ENCODE measurements around the gene PRR5.

PRR5 gene

DNA sequence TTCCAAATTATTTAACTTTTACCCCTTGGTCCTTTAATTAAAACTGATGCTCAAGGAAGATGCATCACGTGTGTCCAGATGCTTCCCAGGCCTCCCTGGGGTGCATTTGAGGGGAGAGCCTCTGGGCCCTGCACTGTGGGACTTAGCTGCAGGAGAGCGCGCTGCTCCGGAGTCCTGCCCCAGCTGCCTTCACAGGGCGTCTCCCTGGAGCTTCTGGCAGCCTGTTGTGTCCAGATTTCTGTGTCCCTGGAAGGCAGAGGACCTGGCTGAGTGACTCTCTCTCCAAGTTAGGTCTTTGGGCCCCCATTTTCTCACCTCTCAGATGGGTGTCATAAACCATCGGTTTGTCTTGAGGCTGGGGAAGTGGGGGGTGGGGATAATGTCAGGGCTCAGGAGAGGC, 53.4 kb downstream of the PRR5 start:
- no peak for DNase-seq (ENCODE audit: low read depth in 2 of 2)

GRCh38 chr22:44755956-44756361, 54.0 kb downstream of the PRR5 start:
- no peak for DNase-seq (ENCODE audit: low read depth in 2 of 2)

DNA sequence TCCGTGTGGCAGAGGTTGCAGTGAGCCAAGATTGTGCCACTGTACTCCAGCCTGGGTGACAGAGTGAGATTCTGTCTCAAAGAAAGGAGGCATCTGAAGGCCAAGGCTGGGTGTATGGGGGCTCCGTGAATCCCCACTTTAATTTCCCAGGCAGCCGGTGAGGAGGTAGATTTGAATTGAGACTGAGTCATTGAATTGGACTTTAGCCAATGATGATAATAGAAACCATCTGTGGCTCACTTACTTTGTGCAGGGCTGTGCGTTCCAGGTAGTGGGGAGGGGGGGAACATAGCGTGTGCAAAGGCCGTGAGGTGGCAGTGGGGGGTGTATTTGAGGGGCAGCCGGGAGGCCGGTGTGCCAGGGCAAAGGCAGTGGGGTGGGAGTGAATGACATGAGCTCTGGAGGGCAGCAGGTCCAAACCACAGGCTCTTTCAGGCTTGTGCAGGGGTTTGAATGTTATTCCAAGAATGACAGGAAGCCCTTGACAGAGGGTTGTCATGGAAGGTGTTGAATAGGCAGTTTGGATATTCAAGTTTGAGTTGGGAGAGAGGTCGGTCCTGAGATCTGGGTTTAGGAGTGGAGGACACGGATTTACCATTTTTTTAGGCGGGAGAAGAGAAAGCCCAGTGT, 56.5 kb downstream of the PRR5 start:
- no peak for DNase-seq (ENCODE audit: low read depth in 2 of 2)

DNA sequence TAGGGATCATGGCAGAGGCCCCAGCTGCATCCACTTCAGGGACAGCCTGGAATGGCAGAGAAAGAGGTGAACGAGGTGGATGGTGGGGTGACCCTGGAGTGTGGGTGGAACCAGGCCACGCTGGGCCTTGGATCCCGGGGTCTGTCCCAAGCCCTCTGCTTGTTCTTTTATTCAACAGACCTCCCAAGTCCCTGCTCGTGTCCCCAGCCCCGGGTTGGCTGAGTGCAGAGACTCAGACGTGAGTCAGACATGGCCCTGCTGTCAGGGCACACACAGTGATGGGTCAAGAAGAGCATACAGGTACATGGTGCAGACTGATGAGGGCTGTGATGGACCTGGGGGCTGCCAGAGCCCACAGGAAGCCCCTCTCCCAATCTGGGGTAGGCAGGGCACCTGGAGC, 57.0 kb downstream of the PRR5 start:
- DNase-seq (ENCODE audit: low read depth in 2 of 2): no peak

DNA sequence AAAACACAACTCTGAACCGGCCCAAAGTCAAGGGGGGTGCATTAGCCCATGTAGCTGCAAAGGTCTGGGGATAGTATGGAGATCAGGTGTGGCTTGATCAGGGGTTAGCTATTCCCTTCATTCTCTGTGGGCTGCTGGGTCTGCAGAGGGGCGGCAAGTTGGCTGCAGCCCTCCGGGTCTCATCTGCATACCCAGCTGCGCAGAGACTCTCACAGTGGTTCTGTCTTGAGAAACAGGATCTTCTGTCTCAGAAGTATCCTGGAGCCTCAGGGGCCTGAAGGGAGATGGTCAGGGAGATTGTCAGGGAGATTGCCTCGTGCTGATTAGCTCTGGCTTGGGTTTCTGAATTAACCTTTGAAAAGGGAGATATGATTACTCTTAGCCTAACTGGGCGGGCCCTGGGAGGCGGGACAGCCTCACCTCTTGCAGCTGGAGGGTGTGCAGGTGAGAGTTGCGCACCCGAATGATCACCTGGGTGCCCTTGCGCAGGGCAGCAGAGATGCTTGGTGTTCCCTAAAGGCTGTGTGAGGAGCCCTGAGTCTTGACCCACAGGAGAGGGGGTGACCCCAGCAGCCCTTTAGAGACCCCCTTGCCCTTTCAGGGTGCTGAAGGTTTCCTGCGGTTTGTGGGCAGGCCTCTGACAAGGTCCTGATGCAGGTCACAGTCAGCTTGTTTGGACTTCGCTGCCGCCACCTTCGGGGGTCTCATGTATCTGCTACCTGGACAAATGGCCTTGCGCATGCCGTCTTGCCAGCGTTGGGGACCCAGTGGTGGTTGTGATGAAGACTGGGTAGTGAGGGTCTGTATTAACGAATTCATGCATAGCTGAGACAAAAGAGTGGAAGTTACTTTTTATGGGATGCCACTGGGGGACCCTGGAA, 57.7 kb downstream of the PRR5 start:
- DNase-seq (ENCODE audit: low read depth in 2 of 2): no peak

- DNase-seq (ENCODE audit: low read depth in 2 of 2): no peak
These were observed 58.5 kb downstream of the PRR5 start for GRCh38 chr22:44760476-44760875.

DNA sequence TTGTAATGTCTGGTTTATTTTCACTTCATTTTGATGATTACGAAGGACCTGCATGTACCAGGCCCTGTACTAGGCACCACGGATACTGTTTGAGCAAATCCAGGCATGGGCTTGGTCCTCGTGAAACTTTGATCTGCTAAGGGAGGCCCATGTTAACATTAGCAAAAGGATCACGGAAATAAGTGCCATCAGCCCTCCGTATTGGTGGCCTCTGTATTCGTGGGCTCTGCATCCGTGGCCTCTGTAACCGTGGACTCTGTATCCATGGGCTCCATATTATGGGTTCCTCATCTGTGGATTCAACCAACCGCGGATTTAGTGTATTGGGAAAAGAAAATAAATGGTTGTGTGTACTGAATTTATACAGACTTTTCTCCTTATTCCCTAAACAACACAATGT, 59.0 kb downstream of the PRR5 start:
- no peak for DNase-seq (ENCODE audit: low read depth in 2 of 2)

DNA sequence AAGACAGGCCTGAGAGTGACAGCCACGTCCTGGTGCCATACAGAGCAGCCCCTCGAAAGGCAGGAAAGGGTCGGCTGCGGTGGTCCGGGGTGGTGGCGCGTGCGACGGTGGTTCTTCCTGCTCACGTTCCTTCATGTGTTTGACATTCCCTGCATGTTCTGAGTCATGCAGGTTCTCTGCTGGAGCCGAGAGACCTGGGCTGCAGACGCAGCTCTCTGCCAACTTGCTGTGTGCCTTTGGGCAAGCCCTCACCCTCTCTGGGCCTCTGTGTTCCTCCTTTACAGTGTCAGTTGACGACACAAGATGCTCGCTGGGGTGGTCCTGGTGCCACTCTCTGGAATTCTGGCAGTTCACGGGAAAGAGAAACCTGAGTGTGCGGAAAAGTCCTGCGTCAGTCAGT, 62.4 kb downstream of the PRR5 start:
- no peak for DNase-seq (ENCODE audit: low read depth in 2 of 2)

DNA sequence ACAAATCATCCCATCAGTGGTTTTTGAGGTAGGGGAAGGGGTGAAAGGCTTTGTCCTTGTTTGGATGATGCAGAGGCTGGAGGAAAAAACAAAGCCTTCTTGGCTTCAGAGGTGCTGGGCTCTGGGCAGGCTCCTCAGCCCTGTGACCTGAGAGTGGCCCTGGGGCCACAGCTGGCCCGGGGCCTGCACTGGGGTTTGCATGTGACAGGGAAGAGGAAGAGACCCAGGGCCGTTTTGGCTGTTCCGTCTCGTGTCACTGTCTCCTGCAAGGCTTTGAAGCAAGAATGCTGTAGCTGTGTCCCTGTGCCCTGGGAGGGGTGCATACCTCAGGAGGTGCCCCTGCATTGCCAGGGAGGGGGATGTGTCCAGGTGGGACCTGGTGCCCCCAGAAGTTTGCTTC, 63.0 kb downstream of the PRR5 start:
- DNase-seq (ENCODE audit: low read depth in 2 of 2): no peak

- DNase-seq (ENCODE audit: low read depth in 2 of 2): no peak
These were observed 63.7 kb downstream of the PRR5 start for GRCh38 chr22:44765571-44766285.

DNA sequence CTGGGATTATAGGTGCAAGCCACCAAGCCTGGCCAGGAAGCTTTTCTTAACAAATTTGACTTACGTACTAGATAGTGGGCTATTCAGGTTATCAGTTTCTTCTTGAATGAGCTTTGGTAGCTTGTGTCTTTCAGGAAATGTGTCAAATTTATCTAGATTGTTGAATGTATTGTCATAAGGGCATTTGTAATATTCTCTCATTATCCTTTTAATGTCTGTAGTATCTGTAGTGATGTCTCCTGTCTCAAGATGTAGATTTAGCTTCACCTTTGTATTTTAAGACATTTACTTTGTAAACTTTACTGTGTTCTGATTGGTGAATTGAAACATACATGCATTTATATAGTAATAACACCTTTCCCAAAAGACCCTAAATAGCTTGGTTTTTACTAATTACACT, 71.1 kb downstream of the PRR5 start:
- DNase-seq (ENCODE audit: low read depth in 2 of 2): no peak

DNA sequence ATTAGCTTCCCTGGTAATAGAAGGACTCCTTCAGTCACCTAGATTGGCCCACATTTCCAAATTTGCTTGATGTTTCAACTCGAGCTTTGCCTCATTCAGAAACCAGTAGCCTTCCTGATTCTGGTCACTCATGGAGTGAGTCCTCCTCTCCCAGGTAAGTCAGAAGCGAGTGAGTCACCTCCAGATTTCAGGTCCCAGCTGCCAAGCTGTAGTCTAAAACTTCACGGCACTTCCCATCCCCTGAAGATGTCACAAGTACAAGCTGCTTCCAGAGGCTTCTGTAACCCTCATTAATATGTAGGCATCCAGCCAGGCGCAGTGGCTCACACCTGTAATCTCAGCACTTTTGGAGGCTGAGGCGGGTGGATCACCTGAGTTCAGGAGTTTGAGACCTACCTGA, 73.9 kb downstream of the PRR5 start:
- DNase-seq (ENCODE audit: low read depth in 2 of 2): no peak

GRCh38 chr22:44776605-44777363, 74.8 kb downstream of the PRR5 start:
- DNase-seq (ENCODE audit: low read depth in 2 of 2): no peak

- DNase-seq (ENCODE audit: low read depth in 2 of 2): no peak
These were observed 75.4 kb downstream of the PRR5 start for GRCh38 chr22:44777364-44777755.

DNA sequence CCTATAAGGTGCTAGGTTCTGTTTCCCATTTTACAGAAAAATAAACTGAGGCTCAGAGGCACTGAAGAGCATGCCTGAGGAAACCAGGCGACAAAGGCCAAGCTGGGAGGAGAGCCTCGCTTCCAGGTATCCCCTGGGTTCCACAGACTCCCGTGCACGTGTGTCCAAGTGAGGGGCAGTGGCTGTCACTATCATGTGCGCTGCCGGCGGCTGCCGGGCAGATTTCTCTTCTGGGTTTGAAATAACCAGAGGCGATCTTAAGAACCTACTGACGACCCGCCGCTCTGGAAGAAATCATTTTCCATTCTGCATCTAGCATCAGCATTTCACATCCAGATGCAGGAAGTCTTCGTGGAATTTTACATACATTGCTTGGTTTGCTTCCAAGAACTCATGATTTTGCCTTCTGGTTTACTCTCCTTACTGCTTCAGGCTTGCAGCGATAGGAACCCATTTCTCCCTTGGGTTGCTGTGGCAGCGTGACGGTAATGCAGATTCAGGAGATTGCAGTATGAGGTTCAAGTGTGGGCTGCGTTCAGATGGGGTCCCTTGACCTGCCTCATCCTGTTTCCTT, 79.0 kb downstream of the PRR5 start:
- DNase-seq (ENCODE audit: low read depth in 2 of 2): no peak

GRCh38 chr22:44782363-44782963, 80.5 kb downstream of the PRR5 start:
- no peak for DNase-seq (ENCODE audit: low read depth in 2 of 2)

- no peak for DNase-seq (ENCODE audit: low read depth in 2 of 2)
These were observed 81.1 kb downstream of the PRR5 start for GRCh38 chr22:44783091-44783490.

DNA sequence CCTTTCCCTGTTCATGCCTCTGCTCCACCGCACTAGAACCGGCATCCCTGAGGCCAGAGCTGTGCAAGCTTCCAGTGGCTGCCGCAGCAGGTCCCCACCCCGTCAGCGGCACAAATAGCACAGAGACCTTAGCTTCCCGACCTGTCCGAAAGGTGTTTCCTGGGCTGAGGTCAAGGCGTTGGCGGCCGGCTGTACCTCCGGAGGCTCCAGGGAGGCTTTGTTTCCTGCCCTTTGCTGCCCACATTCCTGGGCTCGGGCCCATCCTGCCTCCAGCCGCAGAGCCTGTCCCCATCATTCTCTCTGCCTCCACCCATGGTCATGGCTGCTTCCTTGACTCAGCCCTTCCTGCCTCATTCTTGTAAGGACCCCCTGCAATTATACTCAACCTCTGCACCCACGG, 81.6 kb downstream of the PRR5 start:
- DNase-seq (ENCODE audit: low read depth in 2 of 2): no peak

- no peak for DNase-seq (ENCODE audit: low read depth in 2 of 2)
These were observed 84.1 kb downstream of the PRR5 start for GRCh38 chr22:44786136-44786535.

DNA sequence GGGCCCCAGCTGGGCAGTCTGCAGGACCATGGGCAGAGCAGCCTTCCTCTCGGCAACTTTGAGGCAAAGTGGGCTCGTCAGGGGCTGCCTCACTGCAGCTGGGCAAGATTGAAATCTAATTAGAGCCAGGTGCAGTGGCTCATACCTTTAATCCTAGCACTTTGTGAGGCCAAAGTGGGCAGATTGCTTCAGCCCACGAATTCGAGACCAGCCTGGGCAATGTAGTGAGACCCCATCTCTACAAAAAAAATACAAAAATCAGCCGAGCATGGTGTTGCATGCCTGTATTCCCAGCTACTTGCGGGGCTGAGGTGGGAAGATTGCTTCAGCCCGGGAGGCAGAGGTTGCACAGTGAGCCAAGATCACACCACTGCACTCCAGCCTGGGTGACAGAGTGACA, 84.6 kb downstream of the PRR5 start:
- DNase-seq (ENCODE audit: low read depth in 2 of 2): no peak
